Nephron progenitor cell (in vitro differentiated cells): ENCODE results near the gene ATP9B.

ENCODE experiments used
- DNase-seq: peaks from one replicate; pipeline ENCODE4 v3.0.0; 2021
- H3K27ac Mint-ChIP-seq: 2 replicates; pipeline ENCODE4 v1.8.0; 2021; ENCODE audit warnings: mild to moderate bottlenecking, moderate library complexity, mixed read lengths
- H3K27me3 Mint-ChIP-seq: 2 replicates; pipeline ENCODE4 v1.8.0; 2021; ENCODE audit warnings: mild to moderate bottlenecking, low read depth, mixed read lengths; ENCODE audit not compliant: poor library complexity
- H3K36me3 Mint-ChIP-seq: 2 replicates; pipeline ENCODE4 v1.8.0; 2021; ENCODE audit warnings: low read depth, mixed read lengths
- H3K4me1 Mint-ChIP-seq: 2 replicates; pipeline ENCODE4 v1.8.0; 2021; ENCODE audit warnings: mixed read lengths
- H3K4me3 Mint-ChIP-seq: 2 replicates; pipeline ENCODE4 v1.8.0; 2021; ENCODE audit warnings: mild to moderate bottlenecking, moderate library complexity, mixed read lengths
- H3K9me3 Mint-ChIP-seq: 2 replicates; pipeline ENCODE4 v1.8.0; 2021; ENCODE audit warnings: mild to moderate bottlenecking, moderate library complexity, mixed read lengths
- CTCF ChIP-seq: fragments of 200-600 bp; sonication (generic); IDR thresholded peaks from 2 replicates; pipeline ENCODE4 v1.5.0; 2021; ENCODE audit warnings: antibody characterized with exemption

ATP9B gene

GRCh38 chr18:79139206-79139605, 70.0 kb downstream of the ATP9B start:
- Mint-ChIP-seq H3K27ac (no peak overlapping the region), H3K4me1 (peaks cover 12% of the 10 kb centered on the region), H3K36me3 (peaks cover 67% of the 10 kb centered on the region), H3K9me3 (peaks cover 8% of the 10 kb centered on the region), H3K4me3 (no peak overlapping the region), H3K27me3 (peaks cover 9% of the 10 kb centered on the region)
- DNase-seq, result no peak
- no peak for TF ChIP-seq CTCF

GRCh38 chr18:79147014-79147413, 77.8 kb downstream of the ATP9B start:
- Mint-ChIP-seq H3K27me3 (peaks cover 6% of the 10 kb centered on the region), H3K4me3 (no peak overlapping the region), H3K9me3 (peaks cover 8% of the 10 kb centered on the region), H3K36me3 (peaks cover 55% of the 10 kb centered on the region), H3K27ac (peak overlapping the region; percentile 4), H3K4me1 (peaks cover 4% of the 10 kb centered on the region)
- TF ChIP-seq CTCF, result no peak
- no peak for DNase-seq

DNA sequence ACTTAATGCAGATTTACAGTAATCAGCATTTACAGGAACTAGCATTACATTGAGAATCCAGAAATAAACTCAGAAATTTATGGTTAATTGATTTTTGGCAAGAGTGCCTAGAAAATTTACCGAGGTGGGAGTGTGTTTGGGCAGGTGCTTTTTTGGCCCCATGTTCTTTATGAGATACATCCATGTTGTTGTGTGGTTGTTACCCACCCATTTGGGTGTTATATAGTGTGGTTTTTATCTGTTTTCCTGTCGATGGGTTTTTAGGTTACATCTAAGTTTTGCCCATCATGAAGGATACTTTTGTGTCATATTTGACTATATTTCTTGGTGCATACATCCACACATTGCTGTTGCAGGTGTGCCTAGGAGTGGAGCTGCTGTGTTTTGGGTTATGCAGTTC, 82.0 kb downstream of the ATP9B start:
- no peak overlapping the region for H3K4me3 Mint-ChIP-seq
- no peak for DNase-seq
- no peak overlapping the region for H3K27ac Mint-ChIP-seq
- peaks cover 1% of the 10 kb centered on the region for H3K4me1 Mint-ChIP-seq
- H3K27me3 Mint-ChIP-seq, result no peaks in the 10 kb centered on the region
- H3K36me3 Mint-ChIP-seq, result peaks cover 41% of the 10 kb centered on the region
- no peak for TF ChIP-seq CTCF
- no peaks in the 10 kb centered on the region for H3K9me3 Mint-ChIP-seq

GRCh38 chr18:79156327-79156726, 87.1 kb downstream of the ATP9B start:
- peak overlapping the region; percentile 62 for H3K27ac Mint-ChIP-seq
- no peaks in the 10 kb centered on the region for H3K9me3 Mint-ChIP-seq
- H3K4me3 Mint-ChIP-seq, result no peak overlapping the region
- H3K36me3 Mint-ChIP-seq, result peaks cover 64% of the 10 kb centered on the region
- H3K27me3 Mint-ChIP-seq, result no peaks in the 10 kb centered on the region
- DNase-seq, result no peak
- TF ChIP-seq CTCF, result no peak
- H3K4me1 Mint-ChIP-seq, result peaks cover 7% of the 10 kb centered on the region

DNA sequence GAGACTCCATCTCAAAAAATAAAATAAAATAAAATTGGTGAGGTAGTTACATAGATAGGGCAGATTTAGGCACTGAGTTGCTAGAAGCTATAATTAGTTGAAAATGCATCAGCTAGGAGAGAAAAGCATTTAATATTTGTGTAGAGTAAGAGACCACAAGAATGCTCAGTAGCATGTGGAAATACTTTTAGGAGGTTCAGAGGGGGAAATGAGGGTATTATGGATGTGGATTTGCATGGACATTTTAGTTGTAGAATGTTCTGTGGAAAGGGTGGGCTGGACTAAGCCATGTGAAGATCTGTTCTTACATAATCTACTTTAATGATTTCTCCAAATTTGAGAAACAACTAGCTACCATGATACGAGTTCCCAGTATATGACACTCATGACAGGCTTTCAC, 95.5 kb downstream of the ATP9B start:
- DNase-seq, result no peak
- Mint-ChIP-seq H3K4me3 (no peak overlapping the region), H3K27ac (no peak overlapping the region), H3K9me3 (no peaks in the 10 kb centered on the region), H3K27me3 (no peaks in the 10 kb centered on the region), H3K36me3 (peaks cover 64% of the 10 kb centered on the region), H3K4me1 (peaks cover under 1% of the 10 kb centered on the region)
- no peak for TF ChIP-seq CTCF

DNA sequence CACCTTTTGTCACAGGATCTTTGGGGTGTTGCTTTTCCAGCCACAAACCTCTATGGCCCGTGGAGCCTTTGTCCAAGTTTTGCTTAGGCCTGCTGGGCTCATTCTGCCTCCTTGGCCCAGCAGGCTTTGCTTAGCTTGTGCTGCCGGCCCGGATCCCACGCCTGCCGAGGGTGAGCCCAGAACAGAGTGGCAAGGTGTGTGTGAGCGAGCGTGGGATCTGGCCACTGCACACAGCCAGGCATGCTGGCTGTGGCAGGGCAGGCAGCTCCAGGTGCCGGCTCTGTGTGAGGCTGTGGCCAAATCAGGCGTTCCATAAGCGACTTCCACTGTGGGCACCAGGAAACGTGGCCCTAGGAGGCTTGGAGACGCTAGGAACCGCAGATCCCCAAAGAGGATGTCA, 97.5 kb downstream of the ATP9B start:
- no peak for DNase-seq

More for the DNA sequence above, 97.5 kb downstream of the ATP9B start:
- no peak for TF ChIP-seq CTCF
- Mint-ChIP-seq H3K36me3 (peaks cover 55% of the 10 kb centered on the region), H3K27ac (no peak overlapping the region), H3K4me1 (peaks cover 5% of the 10 kb centered on the region), H3K9me3 (no peaks in the 10 kb centered on the region), H3K4me3 (no peak overlapping the region), H3K27me3 (no peaks in the 10 kb centered on the region)
